ENCODE data around the gene RPS27L. TPM values are rescaled to one million over a fixed set of nuclear protein-coding genes. Genes with fewer than 3 reads are reported as not detected.

The RPS27L gene
- total RNA-seq, 1 experiment from 2014 or later = 65.6 TPM

DNA sequence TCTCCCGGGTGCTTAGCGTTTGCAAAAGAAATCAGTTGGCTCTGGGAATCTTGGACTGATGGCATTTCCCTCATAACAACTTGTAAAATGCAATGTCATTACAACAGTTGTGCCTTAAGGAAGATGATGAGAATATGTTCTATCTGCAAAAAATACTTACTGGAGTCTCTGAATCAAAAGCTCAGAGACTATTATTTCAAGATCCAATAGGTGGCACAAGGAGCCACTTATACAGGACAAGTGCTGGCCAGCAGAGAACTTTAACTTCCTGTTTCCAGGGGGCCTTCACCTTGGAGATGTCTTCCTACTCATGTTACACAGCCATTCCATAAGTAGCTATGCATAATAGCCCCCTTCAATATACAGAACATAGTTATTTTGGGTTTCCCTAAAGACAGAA lies 8.9 kb upstream of the RPS27L start:
- Histone ChIP-seq H3K36me3 (ENCODE audit: insufficient read depth, low read length, poor library complexity, severe bottlenecking) (no peaks in the 10 kb centered on the region), H3K4me1 (ENCODE audit: insufficient read depth, low read length, poor library complexity, severe bottlenecking) (no peaks in the 10 kb centered on the region), H3K27ac (ENCODE audit: low read depth, low read length, poor library complexity, severe bottlenecking) (no peak overlapping the region), H3K27me3 (replicated peaks; ENCODE audit: insufficient read depth, low read depth, low read length, poor library complexity) (no peaks in the 10 kb centered on the region), H3K9me3 (ENCODE audit: low read depth, low read length, poor library complexity, severe bottlenecking) (no peaks in the 10 kb centered on the region), H3K4me3 (ENCODE audit: low read depth, low read length, poor library complexity, severe bottlenecking) (no peak overlapping the region)
- TF ChIP-seq CTCF (conservative IDR thresholded peaks at IDR 0.05; ENCODE audit: low read depth, low read length) (peak; percentile 27; the same call in 1 of the 2 replicates), EZH2 (IDR thresholded peaks at IDR 0.05; ENCODE audit: borderline replicate concordance, low read depth, low read length, poor library complexity, severe bottlenecking) (no peak)
- POLR2A ChIA-PET (ENCODE audit: low non-redundant PET) = no interaction called here
- DNase-seq (ENCODE audit: low spot score) = peak; percentile 42
- intact Hi-C loops (cut with micrococcal nuclease; ENCODE audit: unreplicated experiment) = no loop called here
- CTCF ChIA-PET = interaction anchor here (0.7 to 0.8 kb wide), 2 partner anchors 9 to 237 kb away, joined by 3 to 4 read pairs; partner anchors contain the start of gene RPS27L
- no TSS peak for BruUV-seq (replicated peaks)

DNA sequence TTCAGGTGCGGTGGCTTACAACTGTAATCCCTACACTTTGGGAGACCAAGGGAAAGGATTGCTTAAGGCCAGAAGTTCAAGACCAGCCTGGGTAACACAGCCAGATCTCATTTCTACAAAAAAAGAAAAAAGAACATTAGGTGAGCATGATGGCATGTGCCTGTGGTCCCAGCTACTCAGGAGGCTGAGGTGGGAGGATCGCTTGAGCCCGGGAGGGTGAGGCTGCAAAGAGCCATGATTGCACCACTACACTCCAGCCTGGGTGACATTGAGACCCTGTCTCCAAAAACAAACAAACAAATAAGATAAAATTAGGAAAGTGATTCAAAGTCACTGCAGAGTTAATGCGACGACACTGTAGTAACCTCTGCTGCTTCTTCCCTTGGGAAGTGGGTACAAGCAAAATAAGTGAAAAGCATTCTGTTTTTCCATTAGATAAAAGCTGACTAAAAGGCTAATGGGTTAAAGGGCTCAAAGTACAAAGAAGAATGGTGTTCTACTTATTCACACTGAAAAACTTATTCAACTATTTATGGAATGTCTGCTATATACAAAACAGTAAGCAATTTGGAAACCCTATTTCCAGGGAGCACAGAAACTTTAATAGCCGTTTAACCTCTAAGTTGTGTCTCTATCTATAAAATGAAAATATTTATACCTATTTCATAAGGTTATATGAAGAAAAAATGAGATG lies 8.0 kb upstream of the RPS27L start:
- no TSS peak for BruUV-seq (replicated peaks)
- intact Hi-C loops (cut with micrococcal nuclease; ENCODE audit: unreplicated experiment) = no loop called here
- Histone ChIP-seq H3K27ac (ENCODE audit: low read depth, low read length, poor library complexity, severe bottlenecking) (no peak overlapping the region), H3K4me1 (ENCODE audit: insufficient read depth, low read length, poor library complexity, severe bottlenecking) (no peaks in the 10 kb centered on the region), H3K36me3 (ENCODE audit: insufficient read depth, low read length, poor library complexity, severe bottlenecking) (no peaks in the 10 kb centered on the region), H3K4me3 (ENCODE audit: low read depth, low read length, poor library complexity, severe bottlenecking) (no peak overlapping the region), H3K27me3 (replicated peaks; ENCODE audit: insufficient read depth, low read depth, low read length, poor library complexity) (no peaks in the 10 kb centered on the region), H3K9me3 (ENCODE audit: low read depth, low read length, poor library complexity, severe bottlenecking) (no peaks in the 10 kb centered on the region)
- DNase-seq (ENCODE audit: low spot score) = no peak
- TF ChIP-seq EZH2 (IDR thresholded peaks at IDR 0.05; ENCODE audit: borderline replicate concordance, low read depth, low read length, poor library complexity, severe bottlenecking) (no peak), CTCF (conservative IDR thresholded peaks at IDR 0.05; ENCODE audit: low read depth, low read length) (no peak)
- ChIA-PET POLR2A (ENCODE audit: low non-redundant PET) (no interaction called here), CTCF (no interaction called here)

DNA sequence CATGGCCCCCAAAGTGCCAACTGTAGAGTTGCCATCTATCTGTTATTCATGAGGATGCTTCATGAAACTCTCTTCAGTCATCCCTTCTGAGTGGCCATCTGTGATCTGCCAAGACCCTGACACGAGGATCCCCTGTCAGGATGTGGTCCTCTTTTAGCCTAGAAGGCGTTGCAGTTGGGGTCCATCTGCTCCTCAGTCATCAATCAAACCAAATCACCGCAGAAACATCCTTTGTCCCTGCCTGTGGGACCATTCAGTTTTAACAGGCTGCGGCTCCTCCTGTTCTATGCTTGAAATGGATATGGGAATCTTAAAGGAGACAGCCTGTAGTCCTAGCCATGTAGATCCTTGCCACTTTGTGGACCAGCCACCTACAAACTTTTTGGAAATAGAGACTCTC lies 5.9 kb upstream of the RPS27L start:
- CTCF ChIA-PET = no interaction called here
- DNase-seq (ENCODE audit: low spot score) = no peak
- H3K27ac ChIP-seq (ENCODE audit: low read depth, low read length, poor library complexity, severe bottlenecking) = no peak overlapping the region

More for the DNA sequence above, 5.9 kb upstream of the RPS27L start:
- intact Hi-C loops (cut with micrococcal nuclease; ENCODE audit: unreplicated experiment) = no loop called here
- BruUV-seq (replicated peaks) = no TSS peak
- Histone ChIP-seq H3K36me3 (ENCODE audit: insufficient read depth, low read length, poor library complexity, severe bottlenecking) (no peaks in the 10 kb centered on the region), H3K4me3 (ENCODE audit: low read depth, low read length, poor library complexity, severe bottlenecking) (no peak overlapping the region), H3K4me1 (ENCODE audit: insufficient read depth, low read length, poor library complexity, severe bottlenecking) (no peaks in the 10 kb centered on the region), H3K9me3 (ENCODE audit: low read depth, low read length, poor library complexity, severe bottlenecking) (no peaks in the 10 kb centered on the region), H3K27me3 (replicated peaks; ENCODE audit: insufficient read depth, low read depth, low read length, poor library complexity) (no peaks in the 10 kb centered on the region)
- POLR2A ChIA-PET (ENCODE audit: low non-redundant PET) = no interaction called here
- TF ChIP-seq EZH2 (IDR thresholded peaks at IDR 0.05; ENCODE audit: borderline replicate concordance, low read depth, low read length, poor library complexity, severe bottlenecking) (no peak), CTCF (conservative IDR thresholded peaks at IDR 0.05; ENCODE audit: low read depth, low read length) (no peak)
